ENCODE data around the gene DOK1. TPM values are rescaled to one million over a fixed set of nuclear protein-coding genes. Genes with fewer than 3 reads are reported as not detected.

The DOK1 gene
- total RNA-seq, 1 donor from 2014 or later: 11.8 TPM

- no peak for DNase-seq (ENCODE audit: low spot score)
Observed at GRCh38 chr2:74525717-74526648, 28.5 kb upstream of the DOK1 start, which contains the start of gene DQX1. Gene DQX1 (minus strand): TSS chr2:74526231. CDS start chr2:74525729, 502 bp downstream.

- no peak for DNase-seq (ENCODE audit: low spot score)
Observed at GRCh38 chr2:74526649-74527230, 27.8 kb upstream of the DOK1 start.

- DNase-seq (ENCODE audit: low spot score): no peak
Observed at GRCh38 chr2:74527741-74528140, 26.8 kb upstream of the DOK1 start.

GRCh38 chr2:74528600-74529356, 25.7 kb upstream of the DOK1 start:
- DNase-seq (ENCODE audit: low spot score): no peak

GRCh38 chr2:74529357-74530238, 24.9 kb upstream of the DOK1 start, which contains the start of the genes AUP1 and HTRA2:
Gene AUP1 (minus strand): TSS chr2:74529706. CDS start chr2:74529629, 77 bp downstream.
Gene HTRA2 (plus strand): TSS chr2:74529933. CDS start chr2:74530007, 74 bp downstream.
- peak; percentile 99 for DNase-seq (ENCODE audit: low spot score)

GRCh38 chr2:74530239-74531187, 24.0 kb upstream of the DOK1 start:
- DNase-seq (ENCODE audit: low spot score): peak; percentile 60

- DNase-seq (ENCODE audit: low spot score): no peak
Observed at GRCh38 chr2:74531666-74532065, 22.9 kb upstream of the DOK1 start.

- no peak for DNase-seq (ENCODE audit: low spot score)
Observed at GRCh38 chr2:74532222-74532621, 22.3 kb upstream of the DOK1 start.

GRCh38 chr2:74533464-74533863, 21.1 kb upstream of the DOK1 start:
- no peak for DNase-seq (ENCODE audit: low spot score)

GRCh38 chr2:74534411-74534810, 20.1 kb upstream of the DOK1 start:
- no peak for DNase-seq (ENCODE audit: low spot score)

GRCh38 chr2:74535440-74535965, 19.0 kb upstream of the DOK1 start:
- DNase-seq (ENCODE audit: low spot score): no peak

- DNase-seq (ENCODE audit: low spot score): no peak
Observed at GRCh38 chr2:74536166-74536950, 18.2 kb upstream of the DOK1 start.

- DNase-seq (ENCODE audit: low spot score): no peak
Observed at GRCh38 chr2:74537140-74537539, 17.4 kb upstream of the DOK1 start.

GRCh38 chr2:74538881-74539339, 15.6 kb upstream of the DOK1 start:
- DNase-seq (ENCODE audit: low spot score): no peak

- DNase-seq (ENCODE audit: low spot score): no peak
Observed at GRCh38 chr2:74540291-74540690, 14.2 kb upstream of the DOK1 start.

- no peak for DNase-seq (ENCODE audit: low spot score)
Observed at GRCh38 chr2:74542978-74543377, 11.5 kb upstream of the DOK1 start.

- DNase-seq (ENCODE audit: low spot score): no peak
Observed at GRCh38 chr2:74544634-74545033, 9.9 kb upstream of the DOK1 start.

- no peak for DNase-seq (ENCODE audit: low spot score)
Observed at GRCh38 chr2:74546004-74546403, 8.5 kb upstream of the DOK1 start.

Measured in ureter (tissue), 1 donor.